CD4-positive, alpha-beta T cell treated with Interleukin-17A for 1 hour (primary cell): ENCODE measurements around the gene FAM98B.

ENCODE experiments used
- DNase-seq: peaks from one replicate; pipeline ENCODE4 v3.0.0-alpha.2; 2020

FAM98B gene

GRCh38 chr15:38512901-38513300 is 59.0 kb downstream of the FAM98B start:
- DNase-seq = no peak

- no peak for DNase-seq
Measured at GRCh38 chr15:38514601-38515000, 60.7 kb downstream of the FAM98B start.

DNA sequence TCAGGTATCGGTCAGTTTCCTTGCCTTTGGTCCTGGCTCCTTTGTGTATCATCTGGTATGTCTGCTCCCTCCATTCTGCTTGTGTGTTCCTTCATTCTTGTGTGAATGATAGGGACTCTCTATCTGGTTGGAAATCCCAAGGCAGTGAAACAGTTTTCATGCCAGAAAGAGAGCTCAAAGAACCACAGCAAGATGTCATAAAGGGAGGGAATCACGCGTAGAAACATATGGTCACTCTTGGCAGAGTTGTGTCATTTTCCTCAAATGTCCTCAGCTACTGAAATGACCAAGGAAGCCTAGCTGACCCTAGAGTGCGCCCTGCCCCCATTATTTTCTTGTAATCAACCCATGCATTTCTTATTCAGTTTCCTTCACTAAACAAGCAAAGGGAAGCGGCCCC is 62.7 kb downstream of the FAM98B start:
- DNase-seq = no peak

DNA sequence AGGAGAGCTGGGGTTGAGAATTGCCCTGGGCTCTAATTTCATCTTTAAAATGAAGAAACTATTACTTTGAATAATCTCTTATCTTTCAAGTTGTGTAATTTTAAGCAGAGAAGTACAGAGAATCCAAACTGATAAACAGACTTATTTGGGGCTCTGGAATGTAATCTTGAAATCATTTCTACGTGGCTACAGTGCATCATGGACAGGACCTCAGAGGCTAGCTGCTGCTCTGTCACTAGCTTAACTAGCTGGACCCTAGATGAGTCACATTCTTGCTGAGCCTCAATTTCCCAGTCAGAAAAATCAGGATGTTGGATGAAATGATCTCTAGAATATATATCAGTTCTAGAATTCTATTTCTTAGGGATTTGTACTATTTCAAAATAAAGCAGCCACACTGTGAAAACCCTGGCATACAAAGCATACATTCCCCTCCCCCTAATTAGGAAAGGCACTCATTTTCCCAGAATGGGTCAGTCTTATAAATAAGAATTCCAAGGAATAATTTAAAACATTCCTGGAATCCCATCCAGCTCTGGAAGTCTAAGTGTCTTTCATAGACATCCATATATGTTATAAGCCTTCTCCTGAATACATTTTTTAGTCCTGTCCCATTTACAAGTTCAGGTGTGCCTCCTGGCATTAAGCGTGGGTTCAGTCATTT is 63.5 kb downstream of the FAM98B start:
- no peak for DNase-seq

DNA sequence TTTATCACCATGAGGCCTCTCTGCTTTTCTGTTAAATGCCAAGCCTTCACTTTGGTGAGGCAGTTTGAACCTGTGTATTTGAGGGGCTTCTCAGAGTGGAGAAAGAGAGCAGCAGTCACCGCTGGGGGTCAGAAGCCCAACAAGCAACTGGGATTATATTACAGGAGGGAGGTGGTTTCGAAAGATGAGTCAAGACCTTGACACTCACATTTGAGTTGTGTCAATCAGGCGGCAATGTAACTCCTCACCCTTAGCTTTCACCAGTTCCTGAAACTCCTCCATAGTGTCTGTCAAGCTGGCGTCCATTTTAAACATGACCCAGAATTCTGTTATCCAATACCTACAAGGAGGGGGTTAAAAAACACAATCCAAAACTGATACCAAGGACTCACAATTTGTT is 64.2 kb downstream of the FAM98B start:
- DNase-seq = no peak

DNA sequence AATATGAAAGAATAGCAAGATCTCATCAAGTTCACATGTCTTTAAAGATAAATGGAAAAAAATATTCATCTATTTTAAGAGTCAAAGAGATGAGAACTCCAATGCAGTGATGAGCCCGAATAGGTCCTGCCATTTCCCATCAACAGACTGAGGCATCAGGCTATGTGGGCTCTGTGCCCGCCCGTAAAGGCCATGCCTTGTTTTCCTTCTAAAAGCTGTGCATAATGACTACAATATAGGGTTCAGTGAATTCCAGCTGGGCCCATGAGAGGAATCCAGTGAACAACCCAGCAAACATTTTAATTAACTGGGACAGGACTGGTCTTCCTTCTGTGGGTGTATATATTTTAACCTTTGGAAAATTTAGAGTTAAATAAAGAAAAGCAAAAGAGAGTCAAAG is 66.1 kb downstream of the FAM98B start:
- DNase-seq = no peak

- no peak for DNase-seq
Measured at GRCh38 chr15:38521316-38521715, 67.4 kb downstream of the FAM98B start.

GRCh38 chr15:38522922-38523321 is 69.0 kb downstream of the FAM98B start:
- no peak for DNase-seq

- DNase-seq = no peak
Measured at GRCh38 chr15:38524156-38524555, 70.2 kb downstream of the FAM98B start.

DNA sequence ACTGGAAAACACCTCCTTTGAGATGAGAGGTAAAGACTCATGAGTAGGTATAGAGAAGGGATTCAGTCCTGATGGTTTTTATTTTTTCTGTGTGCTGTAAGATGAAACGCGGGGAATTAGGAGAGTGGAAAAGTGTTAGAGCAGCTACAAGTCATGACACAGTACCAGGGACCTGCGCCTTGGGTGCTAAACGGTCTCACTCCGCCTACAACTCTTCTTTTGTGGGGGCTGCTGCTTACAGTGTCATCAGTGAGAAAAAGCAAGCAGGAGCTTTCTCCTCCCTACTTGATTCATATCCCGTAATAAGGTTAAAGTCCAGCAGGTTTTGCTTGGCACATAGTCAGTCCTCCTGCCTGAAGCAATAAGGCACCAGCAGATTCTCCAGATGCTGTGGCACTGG is 71.6 kb downstream of the FAM98B start:
- no peak for DNase-seq

DNA sequence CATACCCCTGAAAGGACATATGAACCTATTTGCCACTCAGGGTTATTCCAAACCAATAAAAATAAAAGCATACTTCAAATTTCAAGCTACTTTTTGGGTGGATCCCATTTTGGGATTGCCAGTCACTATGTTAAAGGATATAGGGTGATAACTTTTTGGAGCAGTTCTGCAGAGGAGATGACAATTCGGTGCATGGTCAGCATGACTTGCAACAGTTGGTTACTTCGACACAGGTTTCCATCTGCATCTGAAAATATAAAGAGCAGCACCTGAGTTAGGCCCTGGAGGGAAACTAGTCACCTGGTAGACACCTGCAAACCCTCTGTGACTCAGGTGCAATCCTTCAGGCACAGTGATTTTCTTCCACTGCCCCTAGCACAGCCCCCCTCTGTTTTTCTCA is 72.2 kb downstream of the FAM98B start:
- DNase-seq = no peak

DNA sequence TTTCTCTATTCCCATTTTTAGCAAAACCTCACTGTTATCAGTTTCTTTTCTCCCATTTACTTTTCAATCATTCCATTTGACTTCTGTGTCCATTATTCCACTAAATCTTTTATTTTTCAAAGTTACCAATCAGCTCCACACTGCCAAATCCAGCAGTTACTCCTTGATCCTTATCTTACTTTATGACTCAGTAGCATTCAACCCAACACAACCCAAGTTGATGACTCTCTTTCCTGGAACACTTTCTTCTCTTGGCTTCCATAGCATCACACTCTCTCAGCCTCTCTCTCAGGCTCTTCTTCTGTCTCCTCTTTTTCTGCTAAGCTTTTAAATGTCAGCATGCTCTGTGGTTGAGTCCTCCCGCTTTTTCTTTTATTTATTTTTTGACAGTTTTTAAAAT is 74.4 kb downstream of the FAM98B start:
- no peak for DNase-seq

GRCh38 chr15:38530113-38530512 is 76.2 kb downstream of the FAM98B start:
- DNase-seq = no peak

DNA sequence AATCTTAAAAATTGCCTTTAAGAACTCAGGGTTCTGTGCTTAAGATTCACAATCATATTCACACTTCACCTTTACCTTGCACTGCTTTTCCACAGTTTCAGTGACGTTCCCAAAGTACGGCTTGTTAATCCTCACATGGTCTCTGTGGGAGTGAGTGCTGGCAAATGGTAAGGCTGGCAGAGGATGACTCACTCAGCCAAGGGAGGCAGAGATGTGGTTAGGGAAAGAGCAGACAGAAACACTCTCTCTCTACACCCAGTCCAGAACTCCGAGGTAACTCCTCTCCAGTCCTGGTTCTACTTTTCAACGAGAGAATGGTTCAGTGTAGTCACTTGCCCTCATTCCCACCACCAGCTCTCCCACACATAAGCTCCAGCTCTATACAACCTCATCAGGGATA is 77.6 kb downstream of the FAM98B start:
- no peak for DNase-seq

GRCh38 chr15:38532728-38533127 is 78.8 kb downstream of the FAM98B start:
- no peak for DNase-seq

- no peak for DNase-seq
Measured at GRCh38 chr15:38533416-38533915, 79.5 kb downstream of the FAM98B start.

GRCh38 chr15:38533926-38534325 is 80.0 kb downstream of the FAM98B start:
- DNase-seq = no peak

DNA sequence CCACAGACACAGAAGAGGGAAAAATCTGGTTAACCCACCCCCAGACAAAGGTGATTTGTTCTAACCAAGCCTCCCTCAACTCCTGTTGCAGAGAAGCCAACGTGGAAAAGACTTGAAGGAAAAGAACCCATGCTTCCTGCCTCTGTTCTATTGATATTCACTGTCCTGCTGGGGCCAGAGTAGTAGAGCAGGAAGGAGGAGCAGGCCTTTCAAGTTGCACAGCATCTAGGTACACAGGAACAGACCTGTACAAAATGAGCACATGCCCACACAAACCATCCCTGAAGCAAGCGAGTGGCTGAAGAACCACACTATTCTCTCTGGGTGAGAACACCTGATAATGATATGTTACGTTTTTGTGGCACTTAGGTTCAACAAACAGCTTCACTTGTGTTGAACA is 80.8 kb downstream of the FAM98B start:
- no peak for DNase-seq

GRCh38 chr15:38535491-38536200 is 81.7 kb downstream of the FAM98B start:
- DNase-seq = no peak

- DNase-seq = no peak
Measured at GRCh38 chr15:38536201-38536676, 82.3 kb downstream of the FAM98B start.
